Epidermal melanocyte (primary cell): ENCODE measurements around the gene RRBP1.

ENCODE experiments used
- DNase-seq: peaks from one replicate; pipeline ENCODE4 v3.0.0; 2011; ENCODE audit warnings: low spot score; ENCODE audit not compliant: insufficient read length

The RRBP1 gene

DNA sequence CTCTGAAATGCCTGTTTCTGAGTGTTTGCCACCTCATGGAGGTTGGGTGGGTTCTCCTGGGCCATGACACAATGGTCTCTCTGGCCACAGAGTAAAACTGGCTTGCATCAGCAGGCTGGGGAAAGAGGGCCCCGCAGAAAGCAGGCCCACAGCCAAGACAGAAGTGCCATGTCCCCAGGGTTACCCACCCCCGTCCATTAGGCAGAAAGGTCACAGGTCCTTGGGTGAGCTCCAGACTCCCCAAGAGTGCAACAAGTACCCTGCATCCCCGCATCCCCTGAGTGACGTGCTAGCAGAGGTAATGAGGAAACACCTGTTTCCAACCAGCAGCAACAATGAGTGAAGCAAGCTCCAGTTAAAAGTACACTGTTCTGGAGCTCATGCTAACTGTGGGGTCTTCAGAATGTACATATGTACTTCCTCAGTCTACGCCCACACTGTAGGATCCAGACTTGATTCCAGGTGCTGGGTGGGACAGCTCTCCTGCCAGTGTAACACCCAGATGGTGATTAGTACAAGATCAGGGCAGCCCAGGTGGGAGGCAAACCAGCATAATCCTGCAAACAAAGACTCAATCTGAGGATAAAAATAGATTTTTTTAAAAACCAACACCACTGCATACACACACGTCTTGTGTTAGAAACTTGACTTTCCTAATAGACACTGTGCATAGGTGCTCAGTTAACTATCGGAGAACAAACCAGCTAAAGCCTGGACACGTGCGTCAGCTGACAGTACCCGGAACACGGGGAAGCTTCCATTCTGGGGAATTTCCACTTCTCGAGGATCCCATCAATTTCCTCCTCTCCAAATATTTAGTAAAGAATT lies 31.5 kb downstream of the RRBP1 start:
- DNase-seq: no peak

DNA sequence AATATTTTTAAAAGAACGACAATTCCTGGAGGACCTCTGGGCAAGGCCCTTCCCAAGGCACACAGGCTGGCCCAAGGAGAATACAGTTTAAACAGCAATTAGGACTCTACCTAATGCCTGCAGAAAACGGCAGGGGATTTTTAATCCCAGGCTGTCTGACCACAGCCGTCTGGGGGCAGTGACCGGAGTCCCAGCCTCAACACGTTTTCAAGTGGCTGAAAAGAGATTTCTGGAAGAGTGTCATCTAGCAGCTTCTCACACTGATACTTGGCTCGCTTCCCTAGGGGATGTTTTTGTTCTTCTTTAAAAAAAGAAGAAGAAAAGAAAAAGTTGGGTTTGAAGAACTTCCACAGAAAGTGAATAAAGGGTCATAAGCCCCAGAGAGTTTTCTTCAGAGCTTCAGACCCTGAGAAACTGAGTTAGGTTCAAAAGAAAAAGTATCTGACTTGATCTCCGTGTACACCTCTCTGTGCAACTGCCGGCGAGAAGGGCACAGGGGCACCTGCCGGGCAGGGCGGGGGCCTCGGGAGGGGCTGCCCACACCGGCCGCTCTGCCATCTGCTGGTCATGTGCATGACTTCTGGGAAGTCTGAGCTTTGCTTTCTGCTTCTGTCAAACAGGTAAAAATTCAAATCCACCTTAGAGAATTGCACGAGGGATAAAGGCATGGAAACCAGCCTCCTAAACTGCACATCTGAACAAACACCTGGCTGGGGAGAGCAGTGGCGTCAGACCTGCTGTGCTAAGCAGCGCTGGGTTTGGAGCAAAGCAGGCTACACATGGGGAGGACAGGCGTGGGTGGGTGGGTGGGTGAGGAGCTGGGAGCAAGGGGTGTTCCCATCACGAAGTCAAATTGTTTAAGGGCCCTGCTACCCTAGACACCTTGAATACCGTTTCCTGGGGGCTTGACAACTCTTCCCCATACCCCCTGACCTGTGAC lies 33.0 kb downstream of the RRBP1 start:
- no peak for DNase-seq

DNA sequence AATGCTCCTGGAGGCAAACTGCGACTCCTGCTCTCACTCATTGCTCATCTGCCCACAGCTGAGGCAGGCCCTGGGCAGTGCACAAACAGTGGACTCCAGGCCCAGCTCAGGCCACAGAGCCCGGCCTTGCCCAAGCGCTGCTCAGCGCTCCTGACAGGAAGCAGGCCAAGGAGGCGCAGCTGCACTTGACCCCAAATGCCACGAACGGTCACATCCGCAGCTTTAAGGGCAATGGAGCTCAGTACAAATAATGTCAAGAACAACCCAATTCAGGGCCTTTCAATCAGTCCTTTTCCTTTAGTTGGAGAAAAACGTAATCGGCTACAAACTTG lies 33.8 kb downstream of the RRBP1 start:
- no peak for DNase-seq

DNA sequence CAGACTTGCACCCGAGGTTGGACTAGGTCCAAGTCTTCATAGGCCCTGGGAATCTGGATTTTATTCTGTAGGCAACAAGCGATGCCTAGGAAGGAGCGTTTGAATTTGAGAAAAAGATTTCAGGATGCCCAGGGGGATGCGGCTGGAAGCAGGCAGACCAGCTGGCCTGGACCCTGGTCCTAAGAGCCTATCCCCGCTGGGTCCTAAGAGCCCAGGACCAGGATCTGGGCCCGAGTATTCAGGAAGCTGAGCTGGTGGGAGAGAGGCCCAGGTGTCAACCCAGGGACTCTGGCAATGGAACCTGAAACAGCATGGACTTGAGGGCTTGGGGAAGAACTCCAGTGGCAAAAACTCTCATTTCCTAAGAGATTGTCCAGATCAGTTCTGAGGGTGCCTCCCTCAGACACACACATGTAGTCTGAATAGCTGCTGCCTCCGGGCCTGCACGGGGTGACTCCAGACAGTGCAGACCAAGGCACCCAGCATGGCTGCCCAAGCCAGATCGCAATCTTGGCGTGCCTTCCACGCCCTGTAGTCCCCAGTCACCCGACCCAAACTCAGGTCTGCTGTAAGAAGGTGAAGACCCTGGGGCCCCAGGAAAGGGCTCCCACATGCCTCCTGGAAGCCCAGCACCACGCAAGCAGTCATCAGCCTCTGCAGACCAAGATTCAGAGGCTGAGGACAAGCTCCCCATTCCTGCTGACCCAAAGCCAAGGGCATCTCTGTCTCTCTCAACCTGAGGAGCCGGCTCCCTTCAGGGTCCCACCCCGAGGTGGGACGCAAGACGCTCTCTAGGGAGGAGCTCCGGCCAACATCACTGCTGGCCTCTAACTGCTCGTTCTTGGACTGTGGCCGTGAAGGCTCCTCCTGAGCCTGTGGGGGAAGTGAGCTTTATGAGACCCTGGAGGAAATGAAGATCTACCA lies 34.4 kb downstream of the RRBP1 start:
- no peak for DNase-seq

GRCh38 chr20:17646961-17647301 lies 35.1 kb downstream of the RRBP1 start:
- no peak for DNase-seq

GRCh38 chr20:17646209-17646960 lies 35.7 kb downstream of the RRBP1 start:
- no peak for DNase-seq

DNA sequence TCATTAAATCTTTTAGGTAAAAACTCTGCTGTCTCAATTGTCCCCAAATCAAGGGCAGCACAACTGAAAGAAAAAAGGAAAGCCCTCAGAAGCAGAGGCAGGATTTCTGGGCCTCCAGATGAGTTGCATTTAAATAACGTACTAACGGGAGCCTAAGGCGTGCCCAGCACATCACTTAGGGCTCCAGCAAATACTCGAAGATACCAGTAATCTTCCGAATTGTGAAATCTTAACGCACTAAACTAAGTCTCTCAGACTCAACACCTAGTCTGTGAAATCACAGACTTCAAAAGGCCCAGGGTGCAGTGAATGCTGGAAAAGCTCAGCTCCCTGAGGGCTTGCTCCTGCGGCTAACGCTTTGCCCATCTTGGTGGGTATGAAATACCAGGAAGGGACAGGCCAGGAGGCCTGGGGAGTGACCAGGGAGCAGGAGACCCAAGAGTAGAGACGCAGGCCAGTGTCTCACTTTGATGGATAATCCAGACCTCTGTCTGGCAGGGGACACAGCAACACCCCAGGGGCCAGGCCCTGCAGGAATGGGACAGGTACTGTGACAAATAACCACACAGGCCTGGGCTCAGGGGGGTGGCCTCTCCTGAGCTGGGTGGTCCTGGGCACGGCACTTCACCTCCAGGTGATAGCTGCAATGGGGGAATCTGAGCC lies 36.4 kb downstream of the RRBP1 start:
- no peak for DNase-seq

- no peak for DNase-seq
Measured at GRCh38 chr20:17645010-17645409, 37.0 kb downstream of the RRBP1 start.

DNA sequence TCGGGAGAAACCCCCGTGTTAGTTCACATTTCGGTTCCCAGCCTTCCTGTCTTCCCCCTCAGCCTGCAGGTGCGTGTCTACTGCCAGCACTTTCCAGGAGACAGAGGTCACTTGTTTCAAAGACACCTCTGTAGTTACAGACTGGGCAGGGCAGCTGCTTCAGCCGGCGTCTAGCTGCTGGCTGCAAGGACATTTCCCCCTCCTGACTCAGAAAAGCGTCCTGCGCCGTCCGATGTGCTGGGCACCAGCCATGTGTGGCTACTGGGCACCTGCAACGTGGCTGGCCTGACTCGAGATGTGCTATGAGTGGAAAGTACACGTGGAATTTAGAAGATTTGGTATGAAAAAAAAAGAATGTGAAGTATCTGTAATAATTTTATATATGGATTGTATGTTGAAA lies 37.6 kb downstream of the RRBP1 start:
- DNase-seq: no peak

DNA sequence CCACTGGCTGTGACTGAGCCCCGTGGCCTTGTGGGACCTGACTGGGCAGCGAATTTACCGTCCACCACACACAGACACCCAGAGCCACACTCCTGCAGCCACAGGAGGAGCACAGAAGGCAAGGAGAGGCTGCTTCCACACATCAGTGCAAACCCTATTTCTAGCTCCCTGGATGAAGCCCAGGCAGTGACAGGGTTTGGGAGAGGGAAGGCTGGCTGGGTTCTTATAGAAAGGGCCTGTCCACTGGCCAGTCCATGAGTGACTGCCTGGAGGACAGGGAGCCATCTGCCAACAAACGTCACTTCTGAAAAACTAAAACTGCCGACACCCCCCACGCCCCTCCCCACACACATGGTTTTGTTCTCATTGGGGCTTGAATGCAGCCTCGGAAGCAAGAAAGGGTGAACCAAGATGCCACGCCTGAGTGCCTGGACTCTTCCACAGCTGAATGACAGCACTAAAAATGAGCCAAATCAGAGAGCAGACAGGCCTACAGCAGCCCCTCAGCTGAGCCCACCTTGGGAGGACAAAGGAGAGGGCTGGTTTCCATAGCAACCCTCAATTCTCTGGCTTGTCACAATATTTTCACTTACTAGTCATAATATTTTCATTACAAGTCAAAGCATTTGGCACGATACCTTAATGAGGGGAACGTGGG lies 38.4 kb downstream of the RRBP1 start:
- DNase-seq: no peak

DNA sequence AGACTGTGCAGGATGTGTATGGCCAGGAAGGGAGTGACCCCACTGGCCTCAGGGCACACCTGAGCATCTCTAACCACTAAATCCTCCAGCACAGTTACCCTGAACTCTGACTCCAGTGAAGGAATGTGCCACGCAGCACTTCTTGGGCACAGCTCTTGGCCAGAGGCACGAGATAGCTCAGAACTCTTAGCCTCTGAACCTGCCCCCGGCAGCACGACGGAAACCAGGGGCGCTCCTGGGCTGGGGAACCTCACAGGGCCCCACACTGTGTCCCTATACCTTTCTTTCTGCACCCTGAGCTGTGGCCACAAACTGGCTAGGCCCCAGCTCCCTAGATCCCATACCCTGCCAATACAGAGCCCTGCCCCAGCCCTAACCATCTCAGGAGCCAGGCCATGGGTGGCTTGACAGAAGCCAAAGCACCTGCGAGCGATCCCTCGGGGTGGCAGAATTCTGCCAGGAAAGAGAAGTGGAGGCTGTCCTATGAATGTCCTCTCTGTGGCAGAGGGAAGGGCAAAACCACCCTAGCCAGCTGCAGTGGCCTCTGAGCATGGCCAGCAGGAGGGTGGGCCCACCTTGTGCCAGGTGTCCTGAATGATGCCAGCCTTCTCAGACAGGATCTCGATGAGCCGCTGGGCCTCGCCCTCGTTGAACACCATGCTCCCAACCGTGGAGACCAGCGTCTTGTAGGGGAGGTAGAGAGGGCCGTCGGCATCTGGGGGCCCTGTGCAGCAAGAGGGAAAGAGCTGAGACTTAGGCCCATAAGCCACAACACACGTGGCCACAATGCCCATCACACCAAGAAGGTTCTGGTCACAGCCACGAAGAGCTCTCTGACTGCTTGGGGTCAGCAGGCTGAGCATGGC lies 39.4 kb downstream of the RRBP1 start:
- no peak for DNase-seq

DNA sequence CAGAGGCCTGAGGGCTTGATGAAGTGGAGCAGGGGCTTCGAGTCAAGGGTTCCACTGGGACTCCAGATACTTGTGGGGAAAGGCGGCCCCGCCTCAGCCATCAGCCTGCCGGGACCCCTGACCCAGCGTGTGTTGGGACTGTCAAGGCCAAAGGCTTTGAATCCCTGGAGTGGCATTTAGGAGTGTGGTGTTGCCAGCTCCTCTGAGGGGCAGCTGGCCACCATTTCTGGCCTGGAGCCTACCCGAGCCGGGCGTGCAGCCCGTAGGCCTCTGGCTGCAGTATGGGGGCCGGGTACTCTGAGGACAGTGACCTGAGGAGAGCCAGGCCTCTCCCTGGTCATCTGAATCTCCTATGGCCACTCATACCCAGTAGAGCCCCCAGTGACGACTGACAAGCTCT lies 40.0 kb downstream of the RRBP1 start:
- DNase-seq: no peak

GRCh38 chr20:17641520-17641964 lies 40.5 kb downstream of the RRBP1 start:
- DNase-seq: no peak

GRCh38 chr20:17640875-17641378 lies 41.1 kb downstream of the RRBP1 start:
- DNase-seq: no peak

DNA sequence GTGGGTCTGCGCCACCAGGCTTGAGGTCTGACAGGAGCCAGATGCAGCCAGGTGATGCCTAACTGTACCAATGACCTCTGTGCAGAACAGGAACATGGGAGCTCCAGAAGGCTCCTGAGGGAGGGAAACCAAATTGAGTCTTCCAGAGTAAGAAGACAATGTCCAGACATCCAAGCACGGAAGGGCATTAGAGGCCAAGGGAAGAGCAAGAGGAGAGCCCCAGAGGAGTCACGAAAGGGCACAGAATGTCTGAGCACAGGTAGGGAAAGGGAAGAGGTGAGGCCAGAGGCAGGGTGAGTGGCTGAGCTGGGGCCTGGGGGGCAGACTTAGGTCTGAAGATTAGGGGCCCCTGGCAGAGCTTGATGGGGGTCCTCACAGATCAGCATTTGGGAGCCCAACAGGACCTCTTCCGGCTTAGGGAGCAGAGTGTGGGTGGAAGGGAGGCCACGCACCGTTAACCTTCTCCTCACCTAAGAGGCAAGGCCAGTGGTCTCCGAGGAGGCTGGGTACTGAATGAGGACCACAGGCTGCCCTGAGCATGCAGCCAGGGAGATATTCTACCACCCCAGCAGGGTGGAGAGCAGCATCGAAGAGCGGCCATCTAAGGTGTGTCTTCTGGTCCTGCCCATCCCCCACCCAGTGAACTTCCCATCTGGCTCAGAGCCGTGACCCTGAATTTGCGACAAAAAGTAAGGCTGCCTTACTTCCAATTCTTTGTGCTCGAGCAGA lies 41.7 kb downstream of the RRBP1 start:
- DNase-seq: no peak

GRCh38 chr20:17638835-17639407 lies 43.1 kb downstream of the RRBP1 start:
- no peak for DNase-seq

GRCh38 chr20:17637985-17638640 lies 43.9 kb downstream of the RRBP1 start:
- no peak for DNase-seq
